ENCODE data around the gene CGREF1. TPM values are rescaled to one million over a fixed set of nuclear protein-coding genes. Genes with fewer than 3 reads are reported as not detected.

CGREF1 gene
- total RNA-seq, 2 experiments from 2014 or later: 3.7 to 4.3 TPM

DNA sequence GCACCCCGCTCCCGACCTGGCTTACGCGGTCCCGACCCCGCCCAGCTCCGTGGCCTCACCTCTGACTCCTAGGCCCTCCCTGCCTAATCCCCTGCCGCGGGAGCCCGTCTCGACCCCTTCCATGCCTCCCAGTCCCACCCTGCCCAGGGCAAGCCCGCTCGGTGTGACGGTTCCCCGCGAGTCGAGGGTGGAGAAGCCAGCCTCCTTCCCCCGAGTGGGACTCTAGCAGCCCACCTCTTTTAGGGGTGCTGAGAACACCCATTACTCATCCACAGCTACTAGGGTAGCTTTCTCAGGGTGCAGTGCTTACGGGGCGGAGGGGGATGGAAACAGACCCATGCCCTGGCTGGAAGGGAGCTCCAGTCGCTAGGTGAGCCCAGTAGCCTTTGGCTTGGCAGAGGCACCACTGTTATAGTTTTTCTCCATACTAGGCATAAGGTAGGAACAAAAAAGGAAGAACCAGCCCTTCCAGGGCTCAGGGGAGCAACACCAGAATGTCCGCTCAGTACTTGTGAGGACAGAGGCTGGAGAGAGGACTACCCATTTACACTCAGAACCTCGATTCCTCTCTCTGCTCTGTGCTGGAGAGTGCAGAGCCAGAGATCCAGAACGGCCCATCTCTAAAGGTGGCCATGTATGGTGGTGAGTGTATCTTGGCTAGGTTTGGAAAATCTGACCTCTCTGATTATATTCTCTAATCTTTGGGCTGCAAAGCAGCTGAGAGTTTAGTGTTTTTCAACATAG is 66.9 kb downstream of the CGREF1 start:
- CTCF ChIA-PET: interaction anchor here (0.9 to 4.3 kb wide), 10 partner anchors 9 to 206 kb away, joined by 3 to 32 read pairs (median 6); partner anchors contain the start of genes KHK and OST4
- intact Hi-C loops (cut with micrococcal nuclease): no loop called here
- H3K9me3 Mint-ChIP-seq: no peaks in the 10 kb centered on the region

DNA sequence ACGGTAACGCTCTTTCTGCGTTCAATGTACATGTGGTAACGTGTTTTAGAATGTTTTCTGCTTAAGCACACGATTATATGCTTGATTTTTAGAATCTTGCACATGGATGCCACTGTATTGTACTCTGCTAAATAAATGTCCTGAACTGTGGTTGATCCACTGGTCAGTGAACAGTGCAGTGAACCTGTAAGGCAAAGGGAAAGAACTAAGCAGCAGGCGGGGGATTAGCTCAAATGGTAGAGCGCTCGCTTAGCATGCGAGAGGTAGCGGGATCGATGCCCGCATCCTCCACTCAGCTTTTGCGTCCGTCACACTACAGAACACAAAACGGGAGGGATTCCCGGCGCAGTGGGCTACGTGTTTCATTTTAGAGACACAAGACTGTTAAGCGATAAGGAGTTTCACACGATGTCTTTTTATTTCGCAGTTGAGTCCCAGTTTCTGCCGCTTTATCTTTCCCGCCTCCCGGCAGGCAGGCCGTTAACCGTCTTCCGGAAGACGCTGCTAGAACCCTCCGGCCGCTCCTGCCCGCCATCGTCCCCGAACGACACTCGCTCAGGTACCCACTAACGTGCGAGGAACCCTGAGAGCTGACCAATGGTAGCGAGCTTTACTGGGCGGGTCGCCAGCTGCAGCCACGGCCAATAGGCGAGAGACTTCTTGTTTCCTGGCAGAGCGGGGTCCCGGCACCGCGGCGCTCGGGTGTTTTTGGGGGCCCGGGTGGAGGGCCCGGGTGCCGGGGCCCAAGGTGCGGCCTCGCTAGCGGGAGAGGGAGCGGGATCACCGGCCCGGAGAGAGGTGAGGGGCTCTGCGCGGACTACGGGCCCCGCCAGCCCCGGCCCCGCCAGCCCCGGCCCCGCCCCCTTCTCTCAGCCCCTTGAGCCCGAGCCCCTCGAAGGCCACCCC is 67.7 kb downstream of the CGREF1 start, which contains the start of gene AGBL5:
Gene AGBL5, plus strand, starts transcription at position 673 of the 906 bp plus-strand sequence. CDS start 1,291 bp downstream, outside the sequence.
- ChIA-PET POLR2A (interaction anchor here (0.6 to 3.6 kb wide), 19 partner anchors 11 to 303 kb away, joined by 3 to 26 read pairs (median 4); partner anchors contain the start of genes EMILIN1 and TMEM214), CTCF (interaction anchor here (0.9 to 4.3 kb wide), 14 partner anchors 10 to 140 kb away, joined by 3 to 32 read pairs (median 6); partner anchors contain the start of genes KHK and OST4)
- intact Hi-C loops (cut with micrococcal nuclease): no loop called here
- Mint-ChIP-seq H3K4me3 (peak within 1 kb of the TSS; percentile 90), H3K9me3 (no peaks in the 10 kb centered on the region), H3K27me3 (peaks cover 6% of the 10 kb centered on the region), H3K36me3 (ENCODE audit: low read depth) (peaks cover 8% of the 10 kb centered on the region), H3K27ac (peak within 1 kb of the TSS; percentile 99), H3K4me1 (ENCODE audit: low read depth) (peaks cover 20% of the 10 kb centered on the region)
- DNase-seq (peak; percentile 97), ATAC-seq (peak; percentile 72)
- TF ChIP-seq CTCF (IDR thresholded peaks at IDR 0.05): no peak

More for the DNA sequence above, 66.9 kb downstream of the CGREF1 start:
- H3K4me1 Mint-ChIP-seq (ENCODE audit: low read depth): peaks cover 20% of the 10 kb centered on the region
- POLR2A ChIA-PET: interaction anchor here (1.3 to 3.6 kb wide), 9 partner anchors 10 to 138 kb away, joined by 3 to 26 read pairs (median 8); partner anchors contain the start of genes OST4 and TMEM214
- ATAC-seq: no peak
- H3K36me3 Mint-ChIP-seq (ENCODE audit: low read depth): peaks cover 9% of the 10 kb centered on the region
- no peak for TF ChIP-seq CTCF (IDR thresholded peaks at IDR 0.05)
- peak; percentile 18 for DNase-seq
- H3K27ac Mint-ChIP-seq: peak overlapping the region; percentile 70
- peak overlapping the region; percentile 90 for H3K4me3 Mint-ChIP-seq
- peaks cover 6% of the 10 kb centered on the region for H3K27me3 Mint-ChIP-seq

Other genes starting within 250 kb of the CGREF1 start
- 1 to 10 TPM; 1.6 to 1.7 TPM for gene MAPRE3, start 148.5 kb downstream of the CGREF1 start, total RNA-seq
- gene TMEM214, start 86.2 kb downstream of the CGREF1 start, total RNA-seq: 10 to 100 TPM; 54.1 to 58.9 TPM
- gene AGBL5, start 67.5 kb downstream of the CGREF1 start, total RNA-seq: 10 to 100 TPM; 12.2 to 16.4 TPM
- gene OST4, start 47.5 kb downstream of the CGREF1 start, total RNA-seq: 100 to 1,000 TPM; 257 to 262 TPM
- gene EMILIN1, start 40.5 kb downstream of the CGREF1 start, total RNA-seq: under 1 TPM; 0.61 to 0.63 TPM
- gene KHK, start 32.4 kb downstream of the CGREF1 start, total RNA-seq: 1 to 10 TPM; 6.7 to 9.5 TPM
- under 1 TPM; 0.36 to 0.50 TPM for gene ABHD1, start 4.7 kb upstream of the CGREF1 start, total RNA-seq
- 10 to 100 TPM; 60.5 to 63.2 TPM for gene PREB, start 15.5 kb upstream of the CGREF1 start, total RNA-seq
- not detected for gene PRR30, start 20.3 kb upstream of the CGREF1 start, total RNA-seq
- not detected for gene TCF23, start 29.9 kb upstream of the CGREF1 start, total RNA-seq
- gene ATRAID, start 92.9 kb upstream of the CGREF1 start, total RNA-seq: 10 to 100 TPM; 62.6 to 65.2 TPM
- gene SLC5A6, start 93.1 kb upstream of the CGREF1 start, total RNA-seq: 10 to 100 TPM; 34.9 to 37.7 TPM
- 100 to 1,000 TPM; 125 to 127 TPM for gene CAD, start 98.2 kb upstream of the CGREF1 start, total RNA-seq
- gene SLC30A3, start 143.9 kb upstream of the CGREF1 start, total RNA-seq: under 1 TPM; 0.32 to 0.43 TPM
- gene DNAJC5G, start 156.3 kb upstream of the CGREF1 start, total RNA-seq: not detected
- gene TRIM54, start 163.3 kb upstream of the CGREF1 start, total RNA-seq: under 1 TPM; 0.16 to 0.23 TPM
- 1 to 10 TPM; 2.5 to 2.7 TPM for gene UCN, start 189.3 kb upstream of the CGREF1 start, total RNA-seq
- gene MPV17, start 204.0 kb upstream of the CGREF1 start, total RNA-seq: 10 to 100 TPM; 72.3 to 85.1 TPM
- gene GTF3C2, start 237.6 kb upstream of the CGREF1 start, total RNA-seq: 10 to 100 TPM; 57.6 to 63.6 TPM

All from activated CD8-positive, alpha-beta T cell treated with anti-CD3 and anti-CD28 coated beads for 36 hours (primary cell).